ENCODE measurements around the gene PIK3R6.

DNA sequence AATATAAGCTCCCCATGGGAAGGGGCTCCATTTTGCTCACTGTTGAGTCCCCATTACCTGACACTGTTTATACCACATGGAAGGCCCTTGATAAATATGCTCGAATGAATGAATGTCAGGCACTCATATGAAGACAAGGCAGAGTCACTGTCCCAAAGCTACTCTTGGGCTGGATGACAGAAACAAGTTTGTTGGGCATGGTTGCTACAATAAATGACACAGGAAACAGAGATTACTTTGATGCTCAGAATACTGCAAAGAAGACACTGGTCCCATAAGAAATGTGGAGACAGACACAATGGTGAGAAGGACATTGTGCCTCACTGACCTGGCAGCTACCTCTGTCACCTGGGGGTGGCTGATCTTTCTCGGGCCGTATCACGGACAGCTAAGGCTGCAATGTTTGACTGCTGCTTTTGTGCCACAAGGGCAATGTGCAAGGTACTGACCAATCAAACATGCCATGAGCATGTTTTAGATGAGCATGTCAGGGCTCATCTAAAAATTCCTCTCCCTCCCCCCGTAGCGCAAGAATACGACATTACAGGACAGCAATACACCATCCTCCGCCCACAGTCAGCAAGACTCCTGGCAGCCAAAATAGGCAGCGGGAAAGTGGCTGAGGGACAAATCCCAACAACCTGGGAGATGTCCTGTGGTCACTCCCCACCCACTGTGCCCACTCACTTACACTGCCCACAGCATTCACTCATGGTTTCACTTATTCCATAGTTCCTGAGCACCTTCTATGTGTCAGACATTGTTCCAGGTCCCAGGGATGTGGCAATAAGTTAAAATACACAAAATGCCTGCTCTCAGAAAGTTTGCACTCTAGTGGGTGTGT is 5.0 kb downstream of the PIK3R6 start:
- no peak for TF ChIP-seq POLR2AphosphoS5 (IDR thresholded peaks at IDR 0.05; ENCODE audit: borderline replicate concordance, low read depth, low read length)
- TF ChIP-seq EZH2 (IDR thresholded peaks at IDR 0.05): no peak
- TF ChIP-seq FOXP2 (optimal IDR thresholded peaks at IDR 0.05; ENCODE audit: control extremely low read depth, extremely low read length, insufficient read depth): no peak
